Mesenchymal stem cell (in vitro differentiated cells and primary cell): ENCODE results near the gene SPOCK3.

Experiments
- DNase-seq: peaks from one replicate; pipeline ENCODE4 v3.0.0-alpha.2; 2013
- H2AFZ ChIP-seq: one replicate; pipeline ENCODE4 v1.6.1; 2013; ENCODE audit warnings: low read depth, mild to moderate bottlenecking, control low read depth, inconsistent platforms, low read length, moderate library complexity
- H2AK5ac ChIP-seq: 2 replicates; pipeline ENCODE4 v1.6.1; 2013; ENCODE audit warnings: low read length, moderate library complexity, mild to moderate bottlenecking, inconsistent platforms; ENCODE audit not compliant: severe bottlenecking
- H2BK120ac ChIP-seq: one replicate; pipeline ENCODE4 v1.6.1; 2013; ENCODE audit warnings: low read depth, mild to moderate bottlenecking, inconsistent platforms, low read length, moderate library complexity
- H2BK12ac ChIP-seq, 2 experiments: one replicate each; pipeline ENCODE4 v1.6.1; 2013; ENCODE audit warnings: inconsistent platforms in 2 of 2, low read length in 2 of 2, mild to moderate bottlenecking in 2 of 2, moderate library complexity in 2 of 2, control low read depth in 1 of 2
- H2BK15ac ChIP-seq: one replicate; pipeline ENCODE4 v1.6.1; 2013; ENCODE audit warnings: mild to moderate bottlenecking, low read depth, inconsistent platforms; ENCODE audit not compliant: poor library complexity, severe bottlenecking
- H2BK5ac ChIP-seq: 2 replicates; pipeline ENCODE4 v1.6.1; 2013; ENCODE audit warnings: low read depth, mild to moderate bottlenecking, low read length, control low read depth, inconsistent platforms; ENCODE audit not compliant: poor library complexity, severe bottlenecking
- H3K14ac ChIP-seq, 2 experiments: one replicate each; pipeline ENCODE4 v1.6.1; 2013; ENCODE audit warnings: inconsistent platforms in 2 of 2, low read length in 2 of 2, control low read depth in 1 of 2, mild to moderate bottlenecking in 1 of 2, moderate library complexity in 1 of 2
- H3K18ac ChIP-seq, 2 experiments: one replicate each; pipeline ENCODE4 v1.6.1; 2013; ENCODE audit warnings: inconsistent platforms in 2 of 2, low read length in 2 of 2, control low read depth in 1 of 2, low read depth in 1 of 2, mild to moderate bottlenecking in 1 of 2
- H3K23ac ChIP-seq, 2 experiments: one replicate each; pipeline ENCODE4 v1.6.1; 2013; ENCODE audit warnings: inconsistent platforms in 2 of 2, low read length in 2 of 2, mild to moderate bottlenecking in 2 of 2, moderate library complexity in 2 of 2, control low read depth in 1 of 2
- H3K27ac ChIP-seq: 2 replicates; pipeline ENCODE4 v1.5.1; 2013; ENCODE audit warnings: mild to moderate bottlenecking, moderate library complexity, low read length, control low read depth, inconsistent platforms; ENCODE audit not compliant: poor library complexity, severe bottlenecking
- H3K27me3 ChIP-seq, 2 experiments: 2 replicates each; pipeline versions ENCODE4 v1.6.1 to v1.7.0; 2013; ENCODE audit warnings: low read length in 2 of 2, mild to moderate bottlenecking in 2 of 2, moderate library complexity in 2 of 2, control low read depth in 1 of 2, inconsistent platforms in 1 of 2; ENCODE audit not compliant: control insufficient read depth in 1 of 2, insufficient read depth in 1 of 2
- H3K36me3 ChIP-seq, 2 experiments: 2 replicates each; pipeline versions ENCODE4 v1.6.1 to v1.7.0; 2013; ENCODE audit warnings: low read length in 2 of 2, control low read depth in 1 of 2, inconsistent platforms in 1 of 2, low read depth in 1 of 2, mild to moderate bottlenecking in 1 of 2; ENCODE audit not compliant: insufficient read depth in 2 of 2, control insufficient read depth in 1 of 2
- H3K4ac ChIP-seq, 2 experiments: one replicate each; pipeline ENCODE4 v1.6.1; 2013; ENCODE audit warnings: inconsistent platforms in 2 of 2, low read length in 2 of 2, mild to moderate bottlenecking in 2 of 2, moderate library complexity in 2 of 2, control low read depth in 1 of 2, low read depth in 1 of 2
- H3K4me1 ChIP-seq: 2 replicates; pipeline ENCODE4 v1.6.1; 2013; ENCODE audit warnings: low read depth, low read length, control low read depth; ENCODE audit not compliant: control insufficient read depth, insufficient read depth
- H3K4me2 ChIP-seq: 2 replicates; pipeline ENCODE4 v1.6.1; 2013; ENCODE audit warnings: low read length, mild to moderate bottlenecking, inconsistent platforms; ENCODE audit not compliant: poor library complexity, severe bottlenecking
- H3K4me3 ChIP-seq, 2 experiments: 2 replicates each; pipeline versions ENCODE4 v1.5.1 to v1.7.0; 2013; ENCODE audit warnings: low read length in 2 of 2, mild to moderate bottlenecking in 2 of 2, control low read depth in 1 of 2, low read depth in 1 of 2; ENCODE audit not compliant: insufficient read depth in 1 of 2
- H3K79me1 ChIP-seq: replicated peaks from 2 replicates; pipeline ENCODE4 v1.6.1; 2013; ENCODE audit warnings: mild to moderate bottlenecking, control low read depth, low read length, inconsistent platforms; ENCODE audit not compliant: poor library complexity, severe bottlenecking
- H3K9ac ChIP-seq: 2 replicates; pipeline ENCODE4 v1.7.0; 2013; ENCODE audit warnings: mild to moderate bottlenecking, low read length, moderate library complexity
- H3K9me3 ChIP-seq: 2 replicates; pipeline ENCODE4 v1.7.0; 2013; ENCODE audit warnings: mild to moderate bottlenecking, low read length; ENCODE audit not compliant: control insufficient read depth
- H4K8ac ChIP-seq: one replicate; pipeline ENCODE4 v1.6.1; 2013; ENCODE audit warnings: inconsistent platforms, mild to moderate bottlenecking, low read length, moderate library complexity
- H4K91ac ChIP-seq: one replicate; pipeline ENCODE4 v1.6.1; 2013; ENCODE audit warnings: mild to moderate bottlenecking, low read length, inconsistent platforms
- WGBS: methylation state at CpG from one replicate; pipeline ENCODE4 v1.1.7; 2013; ENCODE audit warnings: mixed read lengths; 5-methylcytosine and 5-hydroxymethylcytosine counted together

The SPOCK3 gene

DNA sequence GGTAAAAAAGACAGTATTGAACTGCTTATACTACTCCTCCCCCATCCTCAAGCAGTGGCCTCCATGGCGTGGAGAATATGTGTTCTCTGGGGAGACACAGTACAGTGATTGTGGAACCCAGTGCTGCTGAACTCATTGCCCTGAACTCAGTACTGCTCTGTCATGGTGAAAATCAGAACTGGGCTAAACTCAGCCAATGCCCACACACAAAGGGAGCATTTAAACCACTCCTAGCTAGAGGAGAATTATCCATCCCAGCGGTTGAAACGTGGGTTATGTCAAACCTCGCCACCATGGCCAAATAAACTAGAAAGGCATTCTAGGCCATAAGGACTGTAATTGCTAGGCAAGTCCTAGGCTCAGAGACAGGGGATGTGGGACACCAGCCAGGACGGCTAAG, 131.8 kb downstream of the SPOCK3 start:
- Histone ChIP-seq H3K27me3 (no peaks in the 10 kb centered on the region), H3K9me3 (peaks cover 7% of the 10 kb centered on the region), H4K91ac (no peak overlapping the region), H3K18ac (no peak overlapping the region), H2BK120ac (no peak overlapping the region), H2BK5ac (no peak overlapping the region), H3K36me3 (no peaks in the 10 kb centered on the region), H4K8ac (no peak overlapping the region), H2BK15ac (no peak overlapping the region), H3K79me1 (no peaks in the 10 kb centered on the region), H3K14ac (no peak overlapping the region), H2AFZ (no peak overlapping the region), H3K9ac (no peak overlapping the region), H3K4me1 (no peaks in the 10 kb centered on the region), H3K4ac (no peak overlapping the region), H2AK5ac (no peak overlapping the region), H3K27ac (no peak overlapping the region), H3K4me2 (no peak overlapping the region), H2BK12ac (no peak overlapping the region), H3K4me3 (no peak overlapping the region), H3K23ac (no peak overlapping the region)
- DNase-seq, result no peak
- 70% methylated on average over 4 of the region's 5 CpGs for WGBS

DNA sequence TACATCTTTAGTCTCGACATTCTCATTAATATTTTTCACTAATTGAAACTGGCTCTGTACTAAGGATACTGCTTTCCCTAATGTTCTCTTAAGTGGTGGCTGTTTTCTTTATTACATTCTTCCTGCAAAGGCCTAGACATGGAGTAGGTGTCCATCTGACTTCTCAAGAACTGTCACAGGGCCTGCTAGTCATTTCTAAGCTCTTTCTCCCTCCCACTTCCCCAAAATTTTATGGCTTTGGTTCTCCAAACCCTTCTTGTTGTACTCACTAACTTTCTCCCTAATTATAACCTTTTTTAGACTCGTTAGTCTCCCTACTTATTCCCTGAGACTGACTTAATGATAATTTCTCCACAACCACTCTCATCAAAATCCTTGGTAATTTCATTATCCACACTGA, 133.3 kb downstream of the SPOCK3 start:
- Histone ChIP-seq H2AK5ac (no peak overlapping the region), H3K27me3 (no peaks in the 10 kb centered on the region), H4K8ac (no peak overlapping the region), H3K4me3 (no peak overlapping the region), H3K27ac (no peak overlapping the region), H3K23ac (no peak overlapping the region), H4K91ac (no peak overlapping the region), H3K9ac (no peak overlapping the region), H2BK5ac (no peak overlapping the region), H3K36me3 (no peaks in the 10 kb centered on the region), H3K9me3 (peaks cover 7% of the 10 kb centered on the region), H3K4me1 (no peaks in the 10 kb centered on the region), H3K18ac (no peak overlapping the region), H3K14ac (no peak overlapping the region), H3K4ac (no peak overlapping the region), H3K4me2 (no peak overlapping the region), H2BK12ac (no peak overlapping the region), H3K79me1 (no peaks in the 10 kb centered on the region), H2BK120ac (no peak overlapping the region), H2AFZ (no peak overlapping the region), H2BK15ac (no peak overlapping the region)
- no peak for DNase-seq
- 67% methylated on average over 1 of the region's 2 CpGs for WGBS

DNA sequence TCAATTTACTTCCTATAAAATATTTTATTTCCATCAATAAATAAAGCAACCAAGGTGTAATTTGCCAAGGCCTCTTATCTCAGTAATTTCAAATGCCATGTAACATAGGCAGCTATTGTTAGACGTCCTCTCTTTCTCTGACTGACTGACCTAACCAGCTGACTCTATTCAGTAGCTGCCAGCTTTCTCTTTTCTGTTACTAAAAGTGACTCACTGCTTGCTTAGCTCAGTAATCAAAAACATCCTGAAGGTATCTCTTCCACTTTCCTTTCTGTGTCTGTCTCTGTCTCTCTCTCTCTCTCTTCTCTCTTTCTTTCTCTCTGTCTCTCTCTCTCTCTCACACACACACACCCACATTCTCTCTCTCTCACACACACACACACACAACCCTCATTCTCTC, 134.2 kb downstream of the SPOCK3 start:
- Histone ChIP-seq H2AFZ (no peak overlapping the region), H2BK15ac (no peak overlapping the region), H2AK5ac (no peak overlapping the region), H3K14ac (no peak overlapping the region), H2BK12ac (no peak overlapping the region), H3K79me1 (no peaks in the 10 kb centered on the region), H3K27me3 (no peaks in the 10 kb centered on the region), H3K4ac (no peak overlapping the region), H4K91ac (no peak overlapping the region), H3K4me1 (no peaks in the 10 kb centered on the region), H3K23ac (no peak overlapping the region), H3K27ac (no peak overlapping the region), H2BK5ac (no peak overlapping the region), H4K8ac (no peak overlapping the region), H3K9me3 (peaks cover 7% of the 10 kb centered on the region), H3K9ac (no peak overlapping the region), H2BK120ac (no peak overlapping the region), H3K4me3 (no peak overlapping the region), H3K4me2 (no peak overlapping the region), H3K36me3 (no peaks in the 10 kb centered on the region), H3K18ac (no peak overlapping the region)
- DNase-seq, result peak; percentile 30
- 25% methylated on average over 1 of the region's 1 CpG for WGBS

DNA sequence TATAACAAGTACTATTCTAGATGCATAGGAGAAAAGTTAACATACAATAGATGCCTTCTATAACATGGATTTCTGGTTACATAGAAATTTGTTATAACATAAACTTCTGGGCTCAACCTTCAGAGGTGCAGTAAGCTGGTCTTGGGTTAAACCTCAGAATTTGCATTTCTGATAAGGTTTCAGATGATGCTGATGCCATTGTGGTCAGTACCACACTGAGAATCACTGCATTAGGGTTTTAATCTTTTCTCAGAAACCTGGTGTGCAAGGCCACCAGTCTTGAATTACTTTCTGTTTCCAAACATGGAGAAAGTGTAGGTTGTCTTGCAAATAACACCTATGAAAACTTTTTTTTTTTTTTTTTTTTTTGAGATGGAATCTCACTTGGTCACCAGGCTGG, 146.2 kb downstream of the SPOCK3 start:
- H3K4me2 ChIP-seq, result no peak overlapping the region
- no peak overlapping the region for H2BK120ac ChIP-seq
- no peak overlapping the region for H2AK5ac ChIP-seq
- no peak overlapping the region for H3K14ac ChIP-seq
- no peak overlapping the region for H3K4ac ChIP-seq
- H4K8ac ChIP-seq, result no peak overlapping the region
- no peak overlapping the region for H3K27ac ChIP-seq
- no peak overlapping the region for H2BK12ac ChIP-seq
- no peaks in the 10 kb centered on the region for H3K36me3 ChIP-seq
- H3K18ac ChIP-seq, result no peak overlapping the region
- H3K4me3 ChIP-seq, result no peak overlapping the region
- DNase-seq, result no peak
- H3K4me1 ChIP-seq, result no peaks in the 10 kb centered on the region
- no peaks in the 10 kb centered on the region for H3K9me3 ChIP-seq
- no peak overlapping the region for H3K23ac ChIP-seq
- H2AFZ ChIP-seq, result no peak overlapping the region
- H4K91ac ChIP-seq, result no peak overlapping the region
- no peaks in the 10 kb centered on the region for H3K27me3 ChIP-seq
- no peaks in the 10 kb centered on the region for H3K79me1 ChIP-seq
- no peak overlapping the region for H2BK5ac ChIP-seq
- H3K9ac ChIP-seq, result no peak overlapping the region
- no peak overlapping the region for H2BK15ac ChIP-seq
